GM18517 (cell line): Measurements from ENCODE around the gene ZNF256.

Experiments
- ATAC-seq: cut with Tn5 transposase; IDR thresholded peaks from one replicate; pipeline ENCODE4 v1.9.1; 2021; ENCODE audit warnings: mild to moderate bottlenecking, moderate library complexity; ENCODE audit not compliant: unreplicated experiment

The ZNF256 gene

GRCh38 chr19:57900311-57900710 lies 47.2 kb downstream of the ZNF256 start:
- ATAC-seq = no peak
